LoVo (cell line): ENCODE results near the gene RFX5.
A peak's percentile ranks its signal among the peaks of the same experiment; 100 is the strongest.

Experiments used
- DNase-seq: peaks from one replicate; pipeline ENCODE4 v3.0.0-alpha.2; 2016; ENCODE audit warnings: low spot score

The RFX5 gene

DNA sequence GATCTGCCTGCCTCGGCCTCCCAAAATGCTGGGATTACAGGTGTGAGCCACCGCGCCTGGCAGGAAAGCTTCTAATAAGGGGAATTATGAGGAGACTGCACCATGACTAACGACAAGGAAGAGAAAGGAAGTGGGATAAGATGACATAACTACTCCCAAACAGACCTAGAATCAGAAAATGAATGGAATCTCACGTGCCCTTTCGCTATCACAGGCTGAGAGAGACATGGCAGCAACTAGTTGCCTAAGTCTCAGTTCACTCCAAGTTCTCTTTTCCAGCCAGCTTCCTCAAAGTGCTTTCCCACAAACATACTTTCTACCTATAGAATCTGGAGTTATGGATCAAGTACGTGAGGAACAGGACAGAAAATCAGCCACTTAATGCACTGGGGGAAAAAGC is 21.8 kb downstream of the RFX5 start:
- DNase-seq: no peak

- DNase-seq: no peak
These were observed 22.6 kb downstream of the RFX5 start for GRCh38 chr1:151324390-151324930.

DNA sequence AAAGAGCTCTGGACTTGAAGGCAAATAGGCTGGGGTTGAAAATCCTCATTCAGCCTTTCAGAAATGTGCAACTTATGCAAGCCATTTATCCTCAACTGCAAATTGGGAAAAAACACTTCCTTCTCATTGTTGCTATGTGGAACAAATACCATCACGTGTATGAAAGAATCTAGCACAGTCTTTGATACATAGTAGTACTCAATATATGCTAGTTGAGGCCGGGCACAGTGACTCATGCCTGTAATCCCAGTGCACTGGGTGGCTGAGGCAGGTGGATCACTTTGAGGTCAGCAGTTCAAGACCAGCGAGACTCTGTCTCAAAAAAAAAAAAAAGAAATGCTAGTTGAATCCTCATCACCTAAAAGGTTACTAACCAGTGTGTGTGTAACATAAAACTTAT is 28.1 kb downstream of the RFX5 start:
- no peak for DNase-seq

DNA sequence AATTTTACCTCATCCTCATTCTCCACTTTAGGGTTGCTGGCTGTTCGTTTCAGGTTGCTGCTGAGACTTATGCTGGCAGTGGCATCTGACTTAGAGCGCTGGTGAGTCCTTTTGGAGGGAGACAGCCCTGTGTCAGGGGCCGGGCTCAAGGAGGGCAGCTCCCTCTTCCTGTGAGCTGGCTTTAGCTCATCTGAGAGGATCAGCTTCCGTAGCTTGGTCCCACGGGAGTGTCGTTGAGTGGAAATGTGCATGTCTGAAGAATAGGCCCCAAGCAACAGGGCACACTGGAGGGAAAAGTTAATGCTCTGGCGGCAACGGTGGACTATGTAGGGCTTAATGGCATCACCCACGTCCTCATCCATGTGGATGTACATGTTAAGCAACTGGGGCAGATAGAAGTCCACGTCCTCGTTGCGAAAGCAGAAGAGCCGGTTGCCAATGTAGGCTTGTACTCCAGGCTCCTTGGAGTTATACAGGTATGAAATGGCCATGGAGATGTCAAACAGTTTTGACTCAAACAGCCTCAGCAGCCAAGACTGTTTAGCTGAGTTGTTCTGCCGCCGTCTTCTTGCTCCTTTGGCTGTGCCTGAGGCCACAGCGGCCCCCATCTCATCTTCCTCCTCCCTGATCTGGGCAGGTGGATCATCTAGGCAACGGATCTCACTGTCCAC is 31.4 kb downstream of the RFX5 start:
- no peak for DNase-seq

- no peak for DNase-seq
These were observed 32.7 kb downstream of the RFX5 start for GRCh38 chr1:151314137-151314875.

DNA sequence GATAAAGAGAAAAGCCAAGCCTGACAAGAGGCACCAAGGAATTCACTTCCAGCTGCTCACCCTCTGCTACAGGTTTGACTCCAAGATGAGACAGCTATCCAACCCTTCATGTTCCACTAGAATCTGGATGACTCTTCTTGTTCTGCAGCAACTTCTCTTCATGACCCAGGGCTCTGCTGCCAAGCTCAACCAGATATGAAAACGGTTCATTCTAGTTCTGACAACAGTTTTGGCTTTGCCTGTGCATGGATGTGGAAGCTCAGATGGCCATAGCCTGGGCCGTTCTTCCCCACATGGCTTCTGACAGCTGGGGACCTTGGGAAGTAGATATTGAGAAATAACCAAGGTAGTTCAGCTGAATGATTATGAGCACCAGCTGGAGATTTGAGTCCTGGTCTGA is 33.6 kb downstream of the RFX5 start:
- DNase-seq: no peak

- DNase-seq: no peak
These were observed 34.2 kb downstream of the RFX5 start for GRCh38 chr1:151312826-151313225.

GRCh38 chr1:151312411-151312810 is 34.6 kb downstream of the RFX5 start:
- no peak for DNase-seq

DNA sequence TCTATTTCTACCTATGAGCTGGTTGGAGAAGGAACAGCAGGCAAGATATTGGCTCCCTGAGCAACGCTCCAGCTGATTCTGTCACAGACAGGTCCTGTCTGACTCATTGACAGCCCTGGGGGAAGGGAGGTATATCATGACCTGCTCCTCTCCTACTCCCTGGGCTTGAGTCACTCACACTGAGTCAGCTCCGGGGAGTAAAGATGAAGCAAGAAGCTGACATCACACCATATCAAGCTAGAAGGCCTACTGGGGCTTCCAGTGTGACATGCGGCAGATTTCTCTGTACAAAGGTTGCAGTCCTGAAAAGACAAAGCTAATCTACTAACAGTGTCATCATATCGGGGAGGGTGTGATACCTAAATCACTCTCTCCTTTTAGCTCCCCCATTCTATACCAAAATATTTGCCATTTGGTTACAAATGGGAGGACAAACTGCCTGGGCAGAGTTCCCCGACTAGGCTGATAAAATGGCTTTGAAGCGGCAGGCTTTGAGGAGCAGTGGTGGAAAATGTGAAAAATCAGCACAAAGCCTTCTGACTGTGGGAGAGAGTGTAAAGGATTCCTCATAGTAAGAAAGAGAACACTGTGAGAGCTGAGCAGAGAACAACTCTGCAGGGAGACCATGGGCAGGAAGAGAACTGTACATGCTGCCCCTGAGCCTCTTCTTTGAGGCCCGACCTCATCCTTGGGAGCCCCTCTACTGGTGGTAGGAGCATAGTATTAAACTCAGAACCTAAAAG is 35.3 kb downstream of the RFX5 start:
- peak; percentile 91 for DNase-seq

GRCh38 chr1:151311011-151311410 is 36.0 kb downstream of the RFX5 start:
- no peak for DNase-seq

DNA sequence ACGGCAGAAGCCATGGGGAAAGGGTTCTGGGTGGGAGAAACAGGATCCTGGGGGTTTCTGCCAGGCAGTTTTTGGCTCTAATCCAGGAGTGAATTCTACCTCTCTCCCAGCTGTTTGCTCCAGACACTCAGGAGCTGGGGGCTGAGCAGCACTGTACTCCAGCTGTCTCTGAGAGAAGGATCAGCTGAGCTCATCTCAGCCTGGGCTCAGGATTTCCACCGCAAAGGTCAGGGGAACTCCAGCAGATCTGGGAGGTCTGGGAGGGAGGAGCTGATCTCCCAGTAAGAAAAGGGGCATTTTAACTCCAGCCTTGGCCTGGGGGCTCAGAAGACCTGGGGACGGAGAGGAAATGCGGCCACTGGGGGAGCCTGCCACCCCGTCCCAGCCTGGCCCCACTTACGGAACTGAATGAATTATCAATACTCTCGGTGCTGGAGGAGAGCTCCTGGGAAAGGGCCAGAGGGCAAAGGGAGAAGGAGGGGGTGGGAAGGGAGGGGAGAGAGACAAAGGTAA is 37.2 kb downstream of the RFX5 start:
- DNase-seq: no peak

GRCh38 chr1:151294742-151295462 is 52.1 kb downstream of the RFX5 start:
- DNase-seq: no peak

GRCh38 chr1:151293093-151293492 is 54.0 kb downstream of the RFX5 start:
- no peak for DNase-seq

DNA sequence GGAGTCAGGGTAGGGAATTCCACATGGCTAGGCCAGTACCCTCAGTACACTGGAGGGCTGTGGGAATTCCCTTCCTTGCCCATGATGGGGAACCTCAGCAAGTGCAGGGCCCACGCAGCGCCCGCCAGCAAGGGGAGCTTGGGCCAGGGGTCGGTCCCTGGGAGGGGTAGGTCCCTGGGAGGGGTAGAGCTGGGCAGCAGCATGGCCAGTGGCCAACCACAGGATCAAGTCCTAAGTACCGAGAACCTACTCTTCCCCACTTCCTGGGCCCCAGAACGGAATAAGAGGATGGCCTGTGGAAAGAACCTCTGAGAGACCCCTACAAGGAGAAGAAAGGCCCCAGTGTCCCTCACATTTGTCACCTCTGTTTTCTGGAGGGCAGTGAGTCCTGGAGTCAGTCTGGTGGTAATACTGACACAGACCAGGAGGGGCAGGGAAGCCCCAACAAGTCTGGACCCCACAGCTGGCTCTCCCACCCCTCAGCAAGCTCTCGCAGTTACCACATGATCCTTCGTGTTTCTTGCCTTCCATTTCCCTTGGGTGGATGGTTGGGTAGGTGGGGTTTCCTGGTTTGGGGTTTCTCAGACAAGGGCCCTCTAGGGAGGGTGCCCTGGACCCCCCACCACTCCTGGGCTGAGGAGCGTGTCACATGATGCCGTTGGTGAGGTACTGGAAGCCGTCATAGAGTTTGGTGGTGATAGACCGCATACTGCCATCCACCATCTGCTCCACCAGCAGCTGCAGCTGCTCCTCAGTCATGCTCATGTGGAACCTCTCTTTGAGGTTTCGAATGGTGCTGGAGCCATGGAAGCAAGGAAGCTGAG is 54.6 kb downstream of the RFX5 start:
- DNase-seq: no peak

DNA sequence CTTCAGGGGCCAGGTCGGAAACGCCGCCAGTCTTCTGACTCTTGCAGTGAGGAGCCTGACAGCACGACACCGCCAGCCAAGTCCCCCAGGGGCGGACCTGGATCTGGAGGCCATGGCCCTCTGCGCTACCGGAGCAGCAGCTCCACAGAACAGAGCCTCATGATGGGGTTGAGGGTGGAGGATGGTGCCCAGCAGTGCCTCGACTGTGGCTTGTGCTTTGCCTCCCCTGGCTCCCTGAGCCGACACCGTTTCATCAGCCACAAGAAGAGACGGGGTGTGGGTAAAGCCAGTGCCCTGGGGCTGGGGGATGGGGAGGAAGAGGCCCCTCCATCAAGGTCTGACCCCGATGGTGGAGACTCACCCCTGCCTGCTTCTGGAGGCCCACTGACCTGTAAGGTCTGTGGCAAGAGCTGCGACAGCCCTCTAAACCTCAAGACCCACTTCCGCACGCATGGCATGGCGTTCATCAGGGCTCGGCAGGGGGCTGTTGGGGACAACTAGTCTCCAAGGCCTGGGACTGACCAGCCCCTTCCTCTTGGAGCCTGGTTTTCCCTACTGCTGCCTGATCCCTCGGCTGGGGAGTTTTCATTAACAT is 56.2 kb downstream of the RFX5 start:
- no peak for DNase-seq
